GM12865 (cell line): ENCODE measurements around the gene OAF.

ENCODE experiments used
- DNase-seq: peaks from one replicate; pipeline ENCODE4 v3.0.0; 2010; ENCODE audit warnings: low read depth
- H3K4me3 ChIP-seq: 2 replicates; pipeline ENCODE4 v1.5.1; 2011; ENCODE audit warnings: mild to moderate bottlenecking, low read depth, low read length, control low read depth
- TF ChIP-seq, protein P1 (sequence below): IDR thresholded peaks from 2 replicates; pipeline ENCODE4 v1.5.1; 2011; ENCODE audit warnings: low read length, control low read depth, low read depth, inconsistent platforms; ENCODE audit not compliant: insufficient read depth; ENCODE audit errors: missing control alignments

Gene OAF

DNA sequence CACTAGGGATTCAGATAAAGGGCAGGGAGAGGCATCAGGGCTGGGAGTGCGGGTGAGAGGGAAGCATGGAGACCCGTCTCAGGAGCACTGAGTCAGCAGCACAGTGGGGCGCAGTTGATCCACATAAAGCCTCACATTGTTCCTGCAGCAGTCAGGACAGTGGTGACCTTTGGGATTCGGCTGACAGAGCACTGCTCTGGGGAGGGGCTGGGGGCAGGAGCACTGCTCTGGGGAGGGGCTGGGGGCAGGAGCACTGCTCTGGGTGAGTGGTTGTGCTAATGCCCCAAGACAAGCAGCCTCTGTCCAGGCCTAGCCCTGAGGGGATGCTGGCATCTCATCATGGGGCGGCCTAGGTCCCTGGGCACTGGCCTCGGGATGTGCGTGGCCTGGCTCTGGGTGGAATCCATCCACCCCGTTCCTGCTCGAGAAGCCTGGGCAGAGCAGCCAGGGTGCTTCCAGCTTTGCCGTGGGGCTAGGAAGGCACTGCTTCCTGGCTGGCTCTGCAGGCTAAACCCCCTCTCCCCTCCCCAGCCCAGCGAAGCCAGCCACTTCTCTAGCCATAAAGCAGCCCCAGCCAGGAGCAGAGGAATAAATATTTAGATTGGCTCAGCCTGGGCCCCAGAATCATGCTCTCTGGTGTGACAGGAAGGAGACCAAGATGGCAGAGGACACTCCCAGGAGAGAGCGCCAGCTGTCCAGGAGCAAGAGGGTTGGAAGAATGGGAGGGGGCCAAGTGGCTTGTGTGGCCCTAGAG is 7.3 kb downstream of the OAF start:
- no peak overlapping the region for H3K4me3 ChIP-seq
- TF ChIP-seq, protein P1, sequence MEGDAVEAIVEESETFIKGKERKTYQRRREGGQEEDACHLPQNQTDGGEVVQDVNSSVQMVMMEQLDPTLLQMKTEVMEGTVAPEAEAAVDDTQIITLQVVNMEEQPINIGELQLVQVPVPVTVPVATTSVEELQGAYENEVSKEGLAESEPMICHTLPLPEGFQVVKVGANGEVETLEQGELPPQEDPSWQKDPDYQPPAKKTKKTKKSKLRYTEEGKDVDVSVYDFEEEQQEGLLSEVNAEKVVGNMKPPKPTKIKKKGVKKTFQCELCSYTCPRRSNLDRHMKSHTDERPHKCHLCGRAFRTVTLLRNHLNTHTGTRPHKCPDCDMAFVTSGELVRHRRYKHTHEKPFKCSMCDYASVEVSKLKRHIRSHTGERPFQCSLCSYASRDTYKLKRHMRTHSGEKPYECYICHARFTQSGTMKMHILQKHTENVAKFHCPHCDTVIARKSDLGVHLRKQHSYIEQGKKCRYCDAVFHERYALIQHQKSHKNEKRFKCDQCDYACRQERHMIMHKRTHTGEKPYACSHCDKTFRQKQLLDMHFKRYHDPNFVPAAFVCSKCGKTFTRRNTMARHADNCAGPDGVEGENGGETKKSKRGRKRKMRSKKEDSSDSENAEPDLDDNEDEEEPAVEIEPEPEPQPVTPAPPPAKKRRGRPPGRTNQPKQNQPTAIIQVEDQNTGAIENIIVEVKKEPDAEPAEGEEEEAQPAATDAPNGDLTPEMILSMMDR, result no peak
- DNase-seq, result no peak

GRCh38 chr11:120218695-120219033 is 7.8 kb downstream of the OAF start:
- TF ChIP-seq, protein P1, result no peak
- no peak overlapping the region for H3K4me3 ChIP-seq
- no peak for DNase-seq

- TF ChIP-seq, protein P1, result no peak
- no peak overlapping the region for H3K4me3 ChIP-seq
- DNase-seq, result no peak
These were observed 8.6 kb downstream of the OAF start for GRCh38 chr11:120219232-120219937.

- no peak for DNase-seq
- TF ChIP-seq, protein P1, result no peak
- H3K4me3 ChIP-seq, result no peak overlapping the region
These were observed 9.3 kb downstream of the OAF start for GRCh38 chr11:120219938-120220746.

DNA sequence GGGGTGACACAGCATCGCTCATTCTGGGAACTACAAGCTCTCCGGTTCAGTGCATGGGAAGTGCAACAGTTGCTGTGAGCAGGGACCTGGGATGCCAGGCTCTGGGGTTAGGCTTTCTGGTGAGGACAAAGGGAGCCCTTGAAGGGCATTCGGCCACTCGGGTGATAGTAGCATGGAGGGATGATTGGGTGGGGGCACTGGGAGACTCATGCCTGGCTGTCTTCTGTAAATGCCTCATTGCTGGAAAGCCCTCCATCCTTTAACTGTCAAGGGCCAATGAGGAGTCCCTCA is 9.9 kb downstream of the OAF start:
- no peak overlapping the region for H3K4me3 ChIP-seq
- TF ChIP-seq, protein P1, result no peak
- DNase-seq, result no peak

- TF ChIP-seq, protein P1, result no peak
- no peak for DNase-seq
These were observed 10.4 kb downstream of the OAF start for GRCh38 chr11:120221115-120221752.

More at GRCh38 chr11:120221115-120221752, 10.4 kb downstream of the OAF start:
- no peak overlapping the region for H3K4me3 ChIP-seq
